ENCODE results near the gene ACAP2.

- no peak for TF ChIP-seq NR3C1 (IDR thresholded peaks at IDR 0.05)
- no peak for TF ChIP-seq USF2 (IDR thresholded peaks at IDR 0.05)
- TF ChIP-seq CTCF (IDR thresholded peaks at IDR 0.05): no peak
- no peak for TF ChIP-seq POLR2A (IDR thresholded peaks at IDR 0.05; ENCODE audit: low read length)
- no peak for TF ChIP-seq CBX2 (IDR thresholded peaks at IDR 0.05; ENCODE audit: borderline replicate concordance, low read depth)
- no peak for TF ChIP-seq ZC3H11A (IDR thresholded peaks at IDR 0.05)
- TF ChIP-seq POLR2AphosphoS2 (conservative IDR thresholded peaks at IDR 0.05; ENCODE audit: low read length): no peak
- TF ChIP-seq, protein P1, sequence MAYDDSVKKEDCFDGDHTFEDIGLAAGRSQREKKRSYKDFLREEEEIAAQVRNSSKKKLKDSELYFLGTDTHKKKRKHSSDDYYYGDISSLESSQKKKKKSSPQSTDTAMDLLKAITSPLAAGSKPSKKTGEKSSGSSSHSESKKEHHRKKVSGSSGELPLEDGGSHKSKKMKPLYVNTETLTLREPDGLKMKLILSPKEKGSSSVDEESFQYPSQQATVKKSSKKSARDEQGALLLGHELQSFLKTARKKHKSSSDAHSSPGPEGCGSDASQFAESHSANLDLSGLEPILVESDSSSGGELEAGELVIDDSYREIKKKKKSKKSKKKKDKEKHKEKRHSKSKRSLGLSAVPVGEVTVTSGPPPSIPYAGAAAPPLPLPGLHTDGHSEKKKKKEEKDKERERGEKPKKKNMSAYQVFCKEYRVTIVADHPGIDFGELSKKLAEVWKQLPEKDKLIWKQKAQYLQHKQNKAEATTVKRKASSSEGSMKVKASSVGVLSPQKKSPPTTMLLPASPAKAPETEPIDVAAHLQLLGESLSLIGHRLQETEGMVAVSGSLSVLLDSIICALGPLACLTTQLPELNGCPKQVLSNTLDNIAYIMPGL (CRISPR knock-in tag; IDR thresholded peaks at IDR 0.05; ENCODE audit: borderline replicate concordance): no peak
- TF ChIP-seq CHD2 (IDR thresholded peaks at IDR 0.05; ENCODE audit: low read length, partially characterized antibody): no peak
These were observed 188.8 kb downstream of the ACAP2 start for GRCh38 chr3:195253923-195254432.

Data from A549 (cell line).